A673 (cell line): ENCODE results near the gene RTCB. TPM values are rescaled to one million over a fixed set of nuclear protein-coding genes. Genes with fewer than 3 reads are reported as not detected.
A peak's percentile ranks its signal among the peaks of the same experiment; 100 is the strongest.

Source experiments
- Bru-seq: library from RNA; stranded (reverse); fragments of 400-500 nt; gene quantifications from one replicate; lab custom pipeline; 2021; lab: Mats Ljungman, UMichigan
- BruChase-seq, 2 experiments: library from RNA; stranded (reverse); fragments of 400-500 nt; gene quantifications; one replicate each; lab custom pipeline; 2021; lab: Mats Ljungman, UMichigan
- BruUV-seq: library from RNA; stranded (reverse); fragments of 400-500 nt; replicated peaks from 2 replicates; lab custom pipeline; 2021; lab: Mats Ljungman, UMichigan
- CTCF ChIA-PET: fragments of 300-600 bp; sonication (Branson Sonifier 250); formaldehyde crosslinking; loops from one replicate; lab custom pipeline; 2022; ENCODE audit warnings: antibody characterized with exemption; lab: Charles Lee
- POLR2A ChIA-PET: fragments of 300-600 bp; sonication (Branson Sonifier 250); formaldehyde crosslinking; loops from one replicate; lab custom pipeline; 2022; ENCODE audit warnings: antibody characterized with exemption; ENCODE audit not compliant: low non-redundant PET; lab: Charles Lee
- DNase-seq: peaks from one replicate; pipeline ENCODE4 v3.0.0-alpha.2; 2015; ENCODE audit warnings: low spot score
- H3K27ac ChIP-seq: fragments of 200-600 bp; sonication (generic); 2 replicates; pipeline ENCODE4 v1.5.1; 2016; ENCODE audit warnings: mixed run types, low read depth, mild to moderate bottlenecking, mixed read lengths, antibody characterized with exemption, low read length; ENCODE audit not compliant: poor library complexity, severe bottlenecking
- H3K27me3 ChIP-seq: fragments of 200-600 bp; sonication (generic); replicated peaks from 2 replicates; pipeline ENCODE4 v1.6.1; 2017; ENCODE audit warnings: mixed run types, low read depth, mild to moderate bottlenecking, mixed read lengths, antibody characterized with exemption, low read length; ENCODE audit not compliant: insufficient read depth, poor library complexity
- H3K36me3 ChIP-seq: fragments of 200-600 bp; sonication (generic); 2 replicates; pipeline ENCODE4 v1.6.1; 2016; ENCODE audit warnings: mixed run types, mild to moderate bottlenecking, mixed read lengths, antibody characterized with exemption, low read length; ENCODE audit not compliant: insufficient read depth, poor library complexity, severe bottlenecking
- H3K4me1 ChIP-seq: fragments of 200-600 bp; sonication (generic); 2 replicates; pipeline ENCODE4 v1.6.1; 2017; ENCODE audit warnings: mixed run types, mild to moderate bottlenecking, mixed read lengths, antibody characterized with exemption, low read length; ENCODE audit not compliant: insufficient read depth, poor library complexity, severe bottlenecking
- H3K4me3 ChIP-seq: fragments of 200-600 bp; sonication (generic); 2 replicates; pipeline ENCODE4 v1.5.1; 2016; ENCODE audit warnings: low read depth, mixed run types, mild to moderate bottlenecking, mixed read lengths, low read length; ENCODE audit not compliant: poor library complexity, severe bottlenecking
- H3K9me3 ChIP-seq: fragments of 200-600 bp; sonication (generic); 2 replicates; pipeline ENCODE4 v1.6.1; 2016; ENCODE audit warnings: mixed run types, low read depth, mild to moderate bottlenecking, mixed read lengths, antibody characterized with exemption, low read length; ENCODE audit not compliant: poor library complexity, severe bottlenecking
- CTCF ChIP-seq: fragments of 300-800, 200-600 bp; sonication (generic); conservative IDR thresholded peaks from 2 replicates; pipeline ENCODE4 v1.5.1; 2017; ENCODE audit warnings: low read depth, mild to moderate bottlenecking, antibody characterized with exemption, low read length, moderate library complexity, mixed read lengths
- EZH2 ChIP-seq: fragments of 200-600 bp; sonication (generic); IDR thresholded peaks from 2 replicates; pipeline ENCODE4 v1.6.1; 2017; ENCODE audit warnings: borderline replicate concordance, low read depth, mild to moderate bottlenecking, mixed read lengths, antibody characterized with exemption, low read length; ENCODE audit not compliant: poor library complexity, severe bottlenecking
- intact Hi-C: fragments of 100-400 bp; cut with micrococcal nuclease; formaldehyde crosslinking; loops from one replicate; pipeline ENCODE4 v1.10.0; 2022; ENCODE audit not compliant: unreplicated experiment
- long read RNA-seq: library from polyadenylated mRNA; stranded (forward); transcript quantifications from one replicate; pipeline ENCODE4 v2.0.0, GENCODE V29; 2022
- total RNA-seq: library from RNA; stranded (reverse); gene quantifications from 2 replicates; pipeline ENCODE4 v1.2.3, GENCODE V29; 2021

The RTCB gene
- total RNA-seq (122 and 123 TPM in 2 replicates), Bru-seq, nascent RNA (percentile 86 among the genes with signal in this experiment), BruChase-seq, experiment 1, labeled RNA remaining after a 2-hour chase (percentile 81 among the genes with signal in this experiment), BruChase-seq, experiment 2, labeled RNA remaining after a 6-hour chase (percentile 89 among the genes with signal in this experiment)
- long read RNA-seq, transcript RTCB-201 (12 exons, 2,027 nt): major isoform, 554 of 585 reads
- long read RNA-seq, partial matches to known transcripts: 7 of 585 reads
- long read RNA-seq, other reads (novel, unspliced or antisense): 24 of 585 reads

- ChIA-PET POLR2A (interaction anchor here (1.0 kb wide), 1 partner anchor 435 kb away, joined by 4 read pairs; no protein-coding TSS in a partner anchor), CTCF (interaction anchor here (0.5 to 0.6 kb wide), 2 partner anchors 298 to 442 kb away, joined by 3 read pairs; no protein-coding TSS in a partner anchor)
- Histone ChIP-seq H3K27ac (peak within 1 kb of the TSS; percentile 83), H3K36me3 (peaks cover 11% of the 10 kb centered on the region), H3K27me3 (no peaks in the 10 kb centered on the region), H3K4me3 (peak within 1 kb of the TSS; percentile 95), H3K9me3 (no peaks in the 10 kb centered on the region), H3K4me1 (peaks cover 15% of the 10 kb centered on the region)
- BruUV-seq: no TSS peak
- peak; percentile 93 for DNase-seq
- intact Hi-C loops: loop anchor here (2.0 kb wide), 1 partner anchor 63 kb away; the partner anchor contains the start of gene FBXO7
- no peak for TF ChIP-seq CTCF
- no peak for TF ChIP-seq EZH2
Observed at GRCh38 chr22:32411829-32412592, at the start of gene RTCB. Gene RTCB (minus strand): TSS chr22:32412247. CDS start chr22:32412156, 91 bp downstream.

GRCh38 chr22:32457031-32457430 lies 45.0 kb upstream of the RTCB start:
- H3K9me3 ChIP-seq: no peaks in the 10 kb centered on the region
- POLR2A ChIA-PET: no interaction called here

More at GRCh38 chr22:32457031-32457430, 45.0 kb upstream of the RTCB start:
- intact Hi-C loops: no loop called here
- no TSS peak for BruUV-seq
- no peak overlapping the region for H3K27ac ChIP-seq
- TF ChIP-seq EZH2: no peak
- TF ChIP-seq CTCF: no peak
- no peaks in the 10 kb centered on the region for H3K36me3 ChIP-seq
- peaks cover 22% of the 10 kb centered on the region for H3K27me3 ChIP-seq
- H3K4me3 ChIP-seq: no peak overlapping the region
- CTCF ChIA-PET: no interaction called here
- H3K4me1 ChIP-seq: no peaks in the 10 kb centered on the region
- no peak for DNase-seq
